Nephron progenitor cell (in vitro differentiated cells): ENCODE data around the gene GFRA1.

Source experiments
- DNase-seq: peaks from one replicate; pipeline ENCODE4 v3.0.0; 2021
- H3K27ac Mint-ChIP-seq: 2 replicates; pipeline ENCODE4 v1.8.0; 2021; ENCODE audit warnings: mild to moderate bottlenecking, moderate library complexity, mixed read lengths
- H3K27me3 Mint-ChIP-seq: 2 replicates; pipeline ENCODE4 v1.8.0; 2021; ENCODE audit warnings: mild to moderate bottlenecking, low read depth, mixed read lengths; ENCODE audit not compliant: poor library complexity
- H3K36me3 Mint-ChIP-seq: 2 replicates; pipeline ENCODE4 v1.8.0; 2021; ENCODE audit warnings: low read depth, mixed read lengths
- H3K4me1 Mint-ChIP-seq: 2 replicates; pipeline ENCODE4 v1.8.0; 2021; ENCODE audit warnings: mixed read lengths
- H3K4me3 Mint-ChIP-seq: 2 replicates; pipeline ENCODE4 v1.8.0; 2021; ENCODE audit warnings: mild to moderate bottlenecking, moderate library complexity, mixed read lengths
- H3K9me3 Mint-ChIP-seq: 2 replicates; pipeline ENCODE4 v1.8.0; 2021; ENCODE audit warnings: mild to moderate bottlenecking, moderate library complexity, mixed read lengths
- CTCF ChIP-seq: fragments of 200-600 bp; sonication (generic); IDR thresholded peaks from 2 replicates; pipeline ENCODE4 v1.5.0; 2021; ENCODE audit warnings: antibody characterized with exemption

GFRA1 gene

GRCh38 chr10:116109881-116110280 is 163.1 kb downstream of the GFRA1 start:
- Mint-ChIP-seq H3K9me3 (no peaks in the 10 kb centered on the region), H3K4me3 (no peak overlapping the region), H3K4me1 (no peaks in the 10 kb centered on the region), H3K36me3 (peaks cover 6% of the 10 kb centered on the region), H3K27me3 (peaks cover 23% of the 10 kb centered on the region), H3K27ac (no peak overlapping the region)
- DNase-seq = no peak
- TF ChIP-seq CTCF = no peak

GRCh38 chr10:116109481-116109880 is 163.5 kb downstream of the GFRA1 start:
- Mint-ChIP-seq H3K9me3 (no peaks in the 10 kb centered on the region), H3K36me3 (peaks cover 6% of the 10 kb centered on the region), H3K4me3 (no peak overlapping the region), H3K27me3 (peaks cover 22% of the 10 kb centered on the region), H3K27ac (no peak overlapping the region), H3K4me1 (no peaks in the 10 kb centered on the region)
- DNase-seq = no peak
- TF ChIP-seq CTCF = no peak

- Mint-ChIP-seq H3K9me3 (no peaks in the 10 kb centered on the region), H3K4me1 (no peaks in the 10 kb centered on the region), H3K36me3 (peaks cover 6% of the 10 kb centered on the region), H3K27ac (no peak overlapping the region), H3K4me3 (no peak overlapping the region), H3K27me3 (peaks cover 17% of the 10 kb centered on the region)
- DNase-seq = no peak
- TF ChIP-seq CTCF = no peak
Observed at GRCh38 chr10:116108095-116108494, 164.9 kb downstream of the GFRA1 start.

- no peaks in the 10 kb centered on the region for H3K4me1 Mint-ChIP-seq
- peaks cover 6% of the 10 kb centered on the region for H3K9me3 Mint-ChIP-seq
- no peak overlapping the region for H3K27ac Mint-ChIP-seq
- DNase-seq = no peak
- no peak overlapping the region for H3K4me3 Mint-ChIP-seq
- peaks cover 20% of the 10 kb centered on the region for H3K27me3 Mint-ChIP-seq
- TF ChIP-seq CTCF = no peak
- H3K36me3 Mint-ChIP-seq = peaks cover 6% of the 10 kb centered on the region
Observed at GRCh38 chr10:116106611-116107010, 166.4 kb downstream of the GFRA1 start.

GRCh38 chr10:116105264-116105663 is 167.7 kb downstream of the GFRA1 start:
- H3K36me3 Mint-ChIP-seq = peaks cover 6% of the 10 kb centered on the region
- peaks cover 10% of the 10 kb centered on the region for H3K4me1 Mint-ChIP-seq
- TF ChIP-seq CTCF = no peak
- H3K27ac Mint-ChIP-seq = no peak overlapping the region
- no peak for DNase-seq
- H3K4me3 Mint-ChIP-seq = no peak overlapping the region
- H3K27me3 Mint-ChIP-seq = peaks cover 15% of the 10 kb centered on the region
- H3K9me3 Mint-ChIP-seq = peaks cover 6% of the 10 kb centered on the region

- no peak for TF ChIP-seq CTCF
- peaks cover 6% of the 10 kb centered on the region for H3K36me3 Mint-ChIP-seq
- H3K4me1 Mint-ChIP-seq = peaks cover 19% of the 10 kb centered on the region
- peaks cover 6% of the 10 kb centered on the region for H3K9me3 Mint-ChIP-seq
- H3K4me3 Mint-ChIP-seq = no peak overlapping the region
- peaks cover 15% of the 10 kb centered on the region for H3K27me3 Mint-ChIP-seq
- H3K27ac Mint-ChIP-seq = no peak overlapping the region
- no peak for DNase-seq
Observed at GRCh38 chr10:116104210-116104932, 168.6 kb downstream of the GFRA1 start.
